ENCODE results near the gene SHROOM4.

Gene SHROOM4

DNA sequence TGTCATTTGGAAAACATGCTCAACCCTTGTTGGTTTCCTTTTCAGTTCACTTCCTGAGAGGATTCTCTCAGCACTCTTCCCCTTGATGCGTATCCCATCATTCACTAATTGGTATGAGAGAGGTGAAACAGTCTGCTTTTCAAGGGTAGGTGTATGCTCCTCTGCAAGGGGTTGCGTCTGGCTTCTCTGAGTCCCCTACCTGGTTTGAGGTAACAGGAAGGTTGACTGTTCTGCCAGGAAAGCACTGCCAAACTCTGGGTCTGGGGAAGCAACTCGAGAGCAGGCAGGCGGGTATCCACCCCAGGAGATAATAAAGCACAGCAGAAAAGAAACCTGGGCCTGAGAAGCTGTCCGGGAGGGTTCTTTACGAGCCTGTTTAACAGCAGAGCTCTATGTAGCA is 101.2 kb downstream of the SHROOM4 start:
- H4K20me1 ChIP-seq (ENCODE audit: insufficient read depth, low read length), result no peaks in the 10 kb centered on the region
- no peak overlapping the region for H3K27ac ChIP-seq (ENCODE audit: low read length)
- H3K79me2 ChIP-seq (ENCODE audit: low read length), result no peaks in the 10 kb centered on the region

DNA sequence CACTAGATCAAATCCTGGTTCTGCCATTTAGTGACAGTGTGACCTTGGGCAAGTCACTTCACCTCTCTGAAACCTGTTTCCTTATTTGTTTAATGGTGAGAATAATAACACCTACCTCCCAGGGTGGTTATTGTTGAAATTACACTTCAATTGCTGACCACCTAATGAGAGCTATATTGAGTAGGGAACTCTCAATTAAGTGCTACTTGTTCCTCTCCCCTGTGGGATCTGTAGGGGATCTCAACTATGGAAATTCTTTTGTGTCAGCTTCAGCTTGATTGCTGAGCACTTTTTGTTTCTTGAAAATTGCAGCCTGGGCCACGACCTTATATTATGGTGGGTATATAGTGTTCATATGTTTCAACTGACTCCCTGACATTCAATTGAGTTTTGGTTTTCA is 102.1 kb downstream of the SHROOM4 start:
- no peak for DNase-seq
- Histone ChIP-seq H3K27ac (ENCODE audit: low read length) (no peak overlapping the region), H3K9me2 (replicated peaks; ENCODE audit: insufficient read depth, low read length) (no peaks in the 10 kb centered on the region), H3K9ac (ENCODE audit: low read length) (no peak overlapping the region), H3K4me1 (ENCODE audit: low read length) (no peaks in the 10 kb centered on the region), H4K20me1 (ENCODE audit: insufficient read depth, low read length) (no peaks in the 10 kb centered on the region), H3K4me3 (ENCODE audit: low read length) (no peak overlapping the region), H3F3A (ENCODE audit: insufficient read depth, low read length) (no peaks in the 10 kb centered on the region), H3K79me2 (ENCODE audit: low read length) (no peaks in the 10 kb centered on the region), H3K36me3 (replicated peaks; ENCODE audit: insufficient read depth, low read length) (no peaks in the 10 kb centered on the region), H2AFZ (ENCODE audit: low read length) (no peak overlapping the region), H3K27me3 (replicated peaks; ENCODE audit: insufficient read depth, low read length) (no peaks in the 10 kb centered on the region), H3K9me3 (replicated peaks; ENCODE audit: insufficient read depth, low read length) (no peaks in the 10 kb centered on the region), H3K4me2 (ENCODE audit: low read depth, low read length) (no peak overlapping the region)
- TF ChIP-seq EZH2 (optimal IDR thresholded peaks at IDR 0.05; ENCODE audit: low read depth, low read length) (no peak), EZH2phosphoT487 (IDR thresholded peaks at IDR 0.05; ENCODE audit: low read length) (no peak)
- TF ChIP-seq, protein P1, sequence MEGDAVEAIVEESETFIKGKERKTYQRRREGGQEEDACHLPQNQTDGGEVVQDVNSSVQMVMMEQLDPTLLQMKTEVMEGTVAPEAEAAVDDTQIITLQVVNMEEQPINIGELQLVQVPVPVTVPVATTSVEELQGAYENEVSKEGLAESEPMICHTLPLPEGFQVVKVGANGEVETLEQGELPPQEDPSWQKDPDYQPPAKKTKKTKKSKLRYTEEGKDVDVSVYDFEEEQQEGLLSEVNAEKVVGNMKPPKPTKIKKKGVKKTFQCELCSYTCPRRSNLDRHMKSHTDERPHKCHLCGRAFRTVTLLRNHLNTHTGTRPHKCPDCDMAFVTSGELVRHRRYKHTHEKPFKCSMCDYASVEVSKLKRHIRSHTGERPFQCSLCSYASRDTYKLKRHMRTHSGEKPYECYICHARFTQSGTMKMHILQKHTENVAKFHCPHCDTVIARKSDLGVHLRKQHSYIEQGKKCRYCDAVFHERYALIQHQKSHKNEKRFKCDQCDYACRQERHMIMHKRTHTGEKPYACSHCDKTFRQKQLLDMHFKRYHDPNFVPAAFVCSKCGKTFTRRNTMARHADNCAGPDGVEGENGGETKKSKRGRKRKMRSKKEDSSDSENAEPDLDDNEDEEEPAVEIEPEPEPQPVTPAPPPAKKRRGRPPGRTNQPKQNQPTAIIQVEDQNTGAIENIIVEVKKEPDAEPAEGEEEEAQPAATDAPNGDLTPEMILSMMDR (IDR thresholded peaks at IDR 0.05; ENCODE audit: low read length), result no peak

More for the DNA sequence above, 101.2 kb downstream of the SHROOM4 start:
- Histone ChIP-seq H3K4me2 (ENCODE audit: low read depth, low read length) (no peak overlapping the region), H2AFZ (ENCODE audit: low read length) (no peak overlapping the region), H3K4me3 (ENCODE audit: low read length) (no peak overlapping the region), H3K9ac (ENCODE audit: low read length) (no peak overlapping the region), H3K9me2 (replicated peaks; ENCODE audit: insufficient read depth, low read length) (no peaks in the 10 kb centered on the region), H3K4me1 (ENCODE audit: low read length) (no peaks in the 10 kb centered on the region), H3K9me3 (replicated peaks; ENCODE audit: insufficient read depth, low read length) (no peaks in the 10 kb centered on the region), H3K27me3 (replicated peaks; ENCODE audit: insufficient read depth, low read length) (no peaks in the 10 kb centered on the region), H3F3A (ENCODE audit: insufficient read depth, low read length) (no peaks in the 10 kb centered on the region), H3K36me3 (replicated peaks; ENCODE audit: insufficient read depth, low read length) (no peaks in the 10 kb centered on the region)
- TF ChIP-seq, protein P1 (IDR thresholded peaks at IDR 0.05; ENCODE audit: low read length), result no peak
- TF ChIP-seq EZH2phosphoT487 (IDR thresholded peaks at IDR 0.05; ENCODE audit: low read length) (no peak), EZH2 (optimal IDR thresholded peaks at IDR 0.05; ENCODE audit: low read depth, low read length) (no peak)
- DNase-seq, result no peak

DNA sequence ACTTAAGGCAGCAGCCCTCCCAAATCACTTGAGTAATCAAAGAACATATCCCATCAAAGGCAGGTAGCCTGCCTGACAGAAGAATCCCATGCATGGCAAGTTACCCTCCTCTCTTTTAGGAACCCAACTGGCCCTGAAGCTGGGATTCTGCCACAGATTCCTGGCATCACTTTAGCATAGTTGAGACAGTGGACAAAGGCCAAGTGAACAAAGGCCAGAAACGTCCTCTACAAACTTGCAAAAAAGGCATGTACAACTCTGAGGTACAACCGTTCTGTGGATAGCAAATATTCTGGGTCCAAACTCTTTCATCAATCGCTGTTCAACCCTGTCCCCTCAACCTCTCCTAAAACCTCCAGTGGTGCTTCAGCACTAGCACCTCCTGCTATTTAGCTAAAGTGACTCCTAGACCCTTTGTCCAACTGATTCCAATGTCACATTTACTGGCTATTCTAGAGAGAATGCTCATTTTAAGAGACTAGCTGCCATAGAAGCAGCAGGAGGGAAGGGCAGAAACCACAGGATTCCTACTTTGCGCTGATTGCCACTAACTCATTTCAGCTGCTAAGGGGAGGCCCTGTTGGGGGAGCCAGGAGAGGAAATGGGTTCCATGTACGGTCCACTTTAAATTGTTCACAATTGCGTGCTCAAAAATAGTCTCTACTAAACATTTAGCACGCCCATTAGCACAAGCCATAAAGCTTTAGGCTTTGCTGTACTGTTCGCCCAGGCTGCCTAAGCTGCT is 105.9 kb downstream of the SHROOM4 start:
- H3K9me2 ChIP-seq (replicated peaks; ENCODE audit: insufficient read depth, low read length), result no peaks in the 10 kb centered on the region
- no peaks in the 10 kb centered on the region for H3K4me1 ChIP-seq (ENCODE audit: low read length)
- H3K79me2 ChIP-seq (ENCODE audit: low read length), result no peaks in the 10 kb centered on the region
- H4K20me1 ChIP-seq (ENCODE audit: insufficient read depth, low read length), result no peaks in the 10 kb centered on the region
- no peak overlapping the region for H3K4me2 ChIP-seq (ENCODE audit: low read depth, low read length)
- DNase-seq, result no peak
- H3F3A ChIP-seq (ENCODE audit: insufficient read depth, low read length), result no peaks in the 10 kb centered on the region
- no peak overlapping the region for H3K4me3 ChIP-seq (ENCODE audit: low read length)
- TF ChIP-seq, protein P1 (IDR thresholded peaks at IDR 0.05; ENCODE audit: low read length), result no peak
- TF ChIP-seq EZH2 (optimal IDR thresholded peaks at IDR 0.05; ENCODE audit: low read depth, low read length) (no peak), EZH2phosphoT487 (IDR thresholded peaks at IDR 0.05; ENCODE audit: low read length) (no peak)
- no peak overlapping the region for H3K9ac ChIP-seq (ENCODE audit: low read length)
- H3K27ac ChIP-seq (ENCODE audit: low read length), result no peak overlapping the region
- no peaks in the 10 kb centered on the region for H3K36me3 ChIP-seq (replicated peaks; ENCODE audit: insufficient read depth, low read length)
- no peak overlapping the region for H2AFZ ChIP-seq (ENCODE audit: low read length)
- no peaks in the 10 kb centered on the region for H3K27me3 ChIP-seq (replicated peaks; ENCODE audit: insufficient read depth, low read length)
- no peaks in the 10 kb centered on the region for H3K9me3 ChIP-seq (replicated peaks; ENCODE audit: insufficient read depth, low read length)

Data from MM.1S (cell line).